ENCODE measurements around the gene CCIN. TPM values are rescaled to one million over a fixed set of nuclear protein-coding genes. Genes with fewer than 3 reads are reported as not detected.

The CCIN gene
- total and polyA plus RNA-seq, 2 of the 13 experiments (the other 11 are each of a cell fraction or from before 2014, with no cell fraction given), result not detected

DNA sequence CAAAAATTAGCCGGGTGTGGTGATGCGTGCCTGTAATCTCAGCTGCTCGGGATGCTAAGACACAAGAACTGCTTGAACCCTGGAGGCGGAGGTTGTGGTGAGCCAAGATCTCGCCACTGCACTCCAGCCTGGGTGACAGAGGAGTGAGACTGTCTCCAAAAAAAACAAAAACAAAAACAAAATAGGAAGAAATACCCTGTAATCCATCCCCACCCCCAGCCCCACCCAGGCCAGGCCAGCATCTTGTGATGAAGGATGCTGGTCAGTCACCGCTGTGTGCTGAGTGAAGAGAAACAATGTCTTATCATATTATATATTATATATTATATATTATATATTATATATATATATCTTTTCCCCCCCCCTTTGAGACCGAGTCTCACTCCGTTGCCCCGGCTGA lies 15.4 kb upstream of the CCIN start:
- H3K9ac ChIP-seq (ENCODE audit: insufficient read depth, low read depth, low read length), result no peak overlapping the region
- CTCF ChIA-PET (ENCODE audit: low intra/inter-chr PET ratio, low total read pairs), result no interaction called here
- H3K27ac ChIP-seq (ENCODE audit: extremely low read length, insufficient read depth, low read length), result no peak overlapping the region
- intact Hi-C loops (cut with micrococcal nuclease; ENCODE audit: unreplicated experiment), result no loop called here
- H3K79me2 ChIP-seq (ENCODE audit: insufficient read depth, low read length), result no peaks in the 10 kb centered on the region
- peaks cover 26% of the 10 kb centered on the region for H3K4me1 ChIP-seq (ENCODE audit: insufficient read depth, low read length)
- ATAC-seq (no peak), DNase-seq (ENCODE audit: low spot score) (no peak), FAIRE-seq (no peak)
- H2AFZ ChIP-seq (ENCODE audit: low read length), result no peak overlapping the region
- H3K4me3 ChIP-seq (replicated peaks in 1 of 3; ENCODE audit: insufficient read depth in 1 of 3, low read depth in 2 of 3, low read length in 3 of 3), result no peak overlapping the region
- no peaks in the 10 kb centered on the region for H3K36me3 ChIP-seq (replicated peaks in 1 of 2; ENCODE audit: control insufficient read depth in 1 of 2, insufficient read depth in 2 of 2, low read length in 2 of 2)
- TF ChIP-seq, protein P1, sequence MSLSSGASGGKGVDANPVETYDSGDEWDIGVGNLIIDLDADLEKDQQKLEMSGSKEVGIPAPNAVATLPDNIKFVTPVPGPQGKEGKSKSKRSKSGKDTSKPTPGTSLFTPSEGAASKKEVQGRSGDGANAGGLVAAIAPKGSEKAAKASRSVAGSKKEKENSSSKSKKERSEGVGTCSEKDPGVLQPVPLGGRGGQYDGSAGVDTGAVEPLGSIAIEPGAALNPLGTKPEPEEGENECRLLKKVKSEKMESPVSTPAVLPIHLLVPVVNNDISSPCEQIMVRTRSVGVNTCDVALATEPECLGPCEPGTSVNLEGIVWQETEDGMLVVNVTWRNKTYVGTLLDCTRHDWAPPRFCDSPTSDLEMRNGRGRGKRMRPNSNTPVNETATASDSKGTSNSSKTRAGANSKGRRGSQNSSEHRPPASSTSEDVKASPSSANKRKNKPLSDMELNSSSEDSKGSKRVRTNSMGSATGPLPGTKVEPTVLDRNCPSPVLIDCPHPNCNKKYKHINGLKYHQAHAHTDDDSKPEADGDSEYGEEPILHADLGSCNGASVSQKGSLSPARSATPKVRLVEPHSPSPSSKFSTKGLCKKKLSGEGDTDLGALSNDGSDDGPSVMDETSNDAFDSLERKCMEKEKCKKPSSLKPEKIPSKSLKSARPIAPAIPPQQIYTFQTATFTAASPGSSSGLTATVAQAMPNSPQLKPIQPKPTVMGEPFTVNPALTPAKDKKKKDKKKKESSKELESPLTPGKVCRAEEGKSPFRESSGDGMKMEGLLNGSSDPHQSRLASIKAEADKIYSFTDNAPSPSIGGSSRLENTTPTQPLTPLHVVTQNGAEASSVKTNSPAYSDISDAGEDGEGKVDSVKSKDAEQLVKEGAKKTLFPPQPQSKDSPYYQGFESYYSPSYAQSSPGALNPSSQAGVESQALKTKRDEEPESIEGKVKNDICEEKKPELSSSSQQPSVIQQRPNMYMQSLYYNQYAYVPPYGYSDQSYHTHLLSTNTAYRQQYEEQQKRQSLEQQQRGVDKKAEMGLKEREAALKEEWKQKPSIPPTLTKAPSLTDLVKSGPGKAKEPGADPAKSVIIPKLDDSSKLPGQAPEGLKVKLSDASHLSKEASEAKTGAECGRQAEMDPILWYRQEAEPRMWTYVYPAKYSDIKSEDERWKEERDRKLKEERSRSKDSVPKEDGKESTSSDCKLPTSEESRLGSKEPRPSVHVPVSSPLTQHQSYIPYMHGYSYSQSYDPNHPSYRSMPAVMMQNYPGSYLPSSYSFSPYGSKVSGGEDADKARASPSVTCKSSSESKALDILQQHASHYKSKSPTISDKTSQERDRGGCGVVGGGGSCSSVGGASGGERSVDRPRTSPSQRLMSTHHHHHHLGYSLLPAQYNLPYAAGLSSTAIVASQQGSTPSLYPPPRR (CRISPR knock-in tag; IDR thresholded peaks at IDR 0.05; ENCODE audit: borderline replicate concordance), result no peak
- TF ChIP-seq ZNF460 (CRISPR knock-in tag; IDR thresholded peaks at IDR 0.05; ENCODE audit: borderline replicate concordance) (no peak), ZNF362 (CRISPR knock-in tag; IDR thresholded peaks at IDR 0.05; ENCODE audit: borderline replicate concordance) (no peak), DBP (CRISPR knock-in tag; IDR thresholded peaks at IDR 0.05; ENCODE audit: not compliant biosample characterization) (no peak), ZNF777 (CRISPR knock-in tag; IDR thresholded peaks at IDR 0.05) (no peak), MTF1 (CRISPR knock-in tag; IDR thresholded peaks at IDR 0.05) (no peak), TAF1 (CRISPR knock-in tag; IDR thresholded peaks at IDR 0.05) (no peak), FOXM1 (CRISPR knock-in tag; IDR thresholded peaks at IDR 0.05) (no peak), ATF2 (CRISPR knock-in tag; IDR thresholded peaks at IDR 0.05) (no peak)
- TF ChIP-seq, protein P2, sequence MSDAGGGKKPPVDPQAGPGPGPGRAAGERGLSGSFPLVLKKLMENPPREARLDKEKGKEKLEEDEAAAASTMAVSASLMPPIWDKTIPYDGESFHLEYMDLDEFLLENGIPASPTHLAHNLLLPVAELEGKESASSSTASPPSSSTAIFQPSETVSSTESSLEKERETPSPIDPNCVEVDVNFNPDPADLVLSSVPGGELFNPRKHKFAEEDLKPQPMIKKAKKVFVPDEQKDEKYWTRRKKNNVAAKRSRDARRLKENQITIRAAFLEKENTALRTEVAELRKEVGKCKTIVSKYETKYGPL (CRISPR knock-in tag; IDR thresholded peaks at IDR 0.05), result no peak
- TF ChIP-seq, protein P3, sequence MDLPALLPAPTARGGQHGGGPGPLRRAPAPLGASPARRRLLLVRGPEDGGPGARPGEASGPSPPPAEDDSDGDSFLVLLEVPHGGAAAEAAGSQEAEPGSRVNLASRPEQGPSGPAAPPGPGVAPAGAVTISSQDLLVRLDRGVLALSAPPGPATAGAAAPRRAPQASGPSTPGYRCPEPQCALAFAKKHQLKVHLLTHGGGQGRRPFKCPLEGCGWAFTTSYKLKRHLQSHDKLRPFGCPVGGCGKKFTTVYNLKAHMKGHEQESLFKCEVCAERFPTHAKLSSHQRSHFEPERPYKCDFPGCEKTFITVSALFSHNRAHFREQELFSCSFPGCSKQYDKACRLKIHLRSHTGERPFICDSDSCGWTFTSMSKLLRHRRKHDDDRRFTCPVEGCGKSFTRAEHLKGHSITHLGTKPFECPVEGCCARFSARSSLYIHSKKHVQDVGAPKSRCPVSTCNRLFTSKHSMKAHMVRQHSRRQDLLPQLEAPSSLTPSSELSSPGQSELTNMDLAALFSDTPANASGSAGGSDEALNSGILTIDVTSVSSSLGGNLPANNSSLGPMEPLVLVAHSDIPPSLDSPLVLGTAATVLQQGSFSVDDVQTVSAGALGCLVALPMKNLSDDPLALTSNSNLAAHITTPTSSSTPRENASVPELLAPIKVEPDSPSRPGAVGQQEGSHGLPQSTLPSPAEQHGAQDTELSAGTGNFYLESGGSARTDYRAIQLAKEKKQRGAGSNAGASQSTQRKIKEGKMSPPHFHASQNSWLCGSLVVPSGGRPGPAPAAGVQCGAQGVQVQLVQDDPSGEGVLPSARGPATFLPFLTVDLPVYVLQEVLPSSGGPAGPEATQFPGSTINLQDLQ (CRISPR knock-in tag; IDR thresholded peaks at IDR 0.05), result no peak
- H3K27me3 ChIP-seq (ENCODE audit: control insufficient read depth in 1 of 2, insufficient read depth in 2 of 2, low read length in 2 of 2), result peaks cover 1 to 5% of the 10 kb centered on the region in 2 experiments; a peak in 2 of 5 replicates
- no peaks in the 10 kb centered on the region for H3K9me3 ChIP-seq (ENCODE audit: low read length)
- POLR2A ChIA-PET, result no interaction called here
- H3K4me2 ChIP-seq (ENCODE audit: low read depth, low read length), result no peak overlapping the region
- H4K20me1 ChIP-seq (ENCODE audit: insufficient read depth, low read length), result no peaks in the 10 kb centered on the region
- 37% methylated on average over 9 of the region's 9 CpGs for WGBS (ENCODE audit: low lambda C conversion rate)
- no TSS peak for BruUV-seq (replicated peaks)
- in situ Hi-C loops (cut with HindIII; ENCODE audit: extremely low pct_ligation_motif_present, low pct_unique_long_range_greater_than_20kb), result no loop called here

Measured in HepG2 (cell line).